MCF 10A (cell line): ENCODE data around the gene SYNPR. TPM values are rescaled to one million over a fixed set of nuclear protein-coding genes. Genes with fewer than 3 reads are reported as not detected.

ENCODE experiments used
- BruUV-seq: library from RNA; stranded (reverse); fragments of 400-500 nt; replicated peaks from 2 replicates; lab custom pipeline; 2021; lab: Mats Ljungman, UMichigan
- CTCF ChIA-PET: fragments of 300-600 bp; sonication (Branson Sonifier 250); formaldehyde crosslinking; extraction: SDS; loops from one replicate; lab custom pipeline; 2021; ENCODE audit warnings: antibody characterized with exemption, inconsistent platforms; lab: Yijun Ruan, JAX
- POLR2A ChIA-PET: fragments of 300-600, 350-650 bp; sonication (Branson Sonifier 250); formaldehyde crosslinking; extraction: SDS; loops from one replicate; lab custom pipeline; 2020; ENCODE audit warnings: antibody characterized with exemption, inconsistent platforms; lab: Yijun Ruan, JAX
- DNase-seq: peaks from one replicate; pipeline ENCODE4 v3.0.0-alpha.2; 2018; ENCODE audit not compliant: unreplicated experiment
- H3K27ac Mint-ChIP-seq: one replicate; pipeline ENCODE4 v1.8.0; 2022; ENCODE audit warnings: mild to moderate bottlenecking, low read depth, mixed read lengths; ENCODE audit not compliant: unreplicated experiment
- H3K27me3 Mint-ChIP-seq: one replicate; pipeline ENCODE4 v1.8.0; 2022; ENCODE audit warnings: mixed read lengths; ENCODE audit not compliant: insufficient read depth, unreplicated experiment
- H3K36me3 Mint-ChIP-seq: one replicate; pipeline ENCODE4 v1.8.0; 2022; ENCODE audit warnings: mild to moderate bottlenecking, moderate library complexity, mixed read lengths; ENCODE audit not compliant: insufficient read depth, unreplicated experiment
- H3K4me1 Mint-ChIP-seq: one replicate; pipeline ENCODE4 v1.8.0; 2022; ENCODE audit warnings: mixed read lengths; ENCODE audit not compliant: insufficient read depth, unreplicated experiment
- H3K4me3 Mint-ChIP-seq: one replicate; pipeline ENCODE4 v1.8.0; 2022; ENCODE audit warnings: mild to moderate bottlenecking, moderate library complexity, mixed read lengths; ENCODE audit not compliant: unreplicated experiment
- H3K9me3 Mint-ChIP-seq: one replicate; pipeline ENCODE4 v1.8.0; 2022; ENCODE audit warnings: mixed read lengths; ENCODE audit not compliant: unreplicated experiment
- intact Hi-C: fragments of 100-400 bp; cut with micrococcal nuclease; formaldehyde crosslinking; loops from 2 replicates; pipeline ENCODE4 v1.14.1; 2022
- total RNA-seq: library from RNA; stranded (reverse); gene quantifications from 2 replicates; pipeline ENCODE4 v1.2.3, GENCODE V29; 2022
- TF ChIP-seq, protein P1 (sequence below): fragments of 200-600 bp; IDR thresholded peaks from one replicate; pipeline ENCODE4 v1.8.0; 2022; ENCODE audit warnings: antibody characterized with exemption, mild to moderate bottlenecking; ENCODE audit not compliant: unreplicated experiment

The SYNPR gene
- total RNA-seq, 1 experiment from 2014 or later, result not detected

DNA sequence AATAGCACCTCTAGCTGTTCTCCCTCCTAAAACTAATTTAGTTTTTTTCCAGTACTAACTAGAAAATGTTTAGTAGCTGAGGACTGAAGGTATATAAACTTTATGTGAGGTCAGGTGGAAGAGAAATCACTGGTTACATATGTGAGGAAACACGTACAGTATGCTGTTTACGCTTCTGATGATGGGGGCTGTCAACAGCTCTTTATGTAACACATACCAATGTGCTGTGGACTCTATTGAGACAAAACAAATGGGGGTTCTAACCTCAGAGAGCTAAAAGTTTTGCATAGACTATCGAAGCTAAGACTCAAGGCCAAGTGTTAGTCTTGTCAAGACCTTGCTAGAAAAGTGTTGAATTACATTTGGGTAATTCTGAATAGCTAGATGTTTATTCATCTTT, 107.5 kb downstream of the SYNPR start:
- ChIA-PET POLR2A (no interaction called here), CTCF (interaction anchor here (1.1 kb wide), 1 partner anchor 13 kb away, joined by 3 read pairs; no protein-coding TSS in a partner anchor)
- Mint-ChIP-seq H3K4me3 (no peak overlapping the region), H3K27ac (no peak overlapping the region), H3K9me3 (no peaks in the 10 kb centered on the region), H3K36me3 (peaks cover 2% of the 10 kb centered on the region), H3K4me1 (no peaks in the 10 kb centered on the region), H3K27me3 (peaks cover 83% of the 10 kb centered on the region)
- no TSS peak for BruUV-seq
- no peak for DNase-seq
- TF ChIP-seq, protein P1, sequence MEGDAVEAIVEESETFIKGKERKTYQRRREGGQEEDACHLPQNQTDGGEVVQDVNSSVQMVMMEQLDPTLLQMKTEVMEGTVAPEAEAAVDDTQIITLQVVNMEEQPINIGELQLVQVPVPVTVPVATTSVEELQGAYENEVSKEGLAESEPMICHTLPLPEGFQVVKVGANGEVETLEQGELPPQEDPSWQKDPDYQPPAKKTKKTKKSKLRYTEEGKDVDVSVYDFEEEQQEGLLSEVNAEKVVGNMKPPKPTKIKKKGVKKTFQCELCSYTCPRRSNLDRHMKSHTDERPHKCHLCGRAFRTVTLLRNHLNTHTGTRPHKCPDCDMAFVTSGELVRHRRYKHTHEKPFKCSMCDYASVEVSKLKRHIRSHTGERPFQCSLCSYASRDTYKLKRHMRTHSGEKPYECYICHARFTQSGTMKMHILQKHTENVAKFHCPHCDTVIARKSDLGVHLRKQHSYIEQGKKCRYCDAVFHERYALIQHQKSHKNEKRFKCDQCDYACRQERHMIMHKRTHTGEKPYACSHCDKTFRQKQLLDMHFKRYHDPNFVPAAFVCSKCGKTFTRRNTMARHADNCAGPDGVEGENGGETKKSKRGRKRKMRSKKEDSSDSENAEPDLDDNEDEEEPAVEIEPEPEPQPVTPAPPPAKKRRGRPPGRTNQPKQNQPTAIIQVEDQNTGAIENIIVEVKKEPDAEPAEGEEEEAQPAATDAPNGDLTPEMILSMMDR, result no peak
- intact Hi-C loops, result no loop called here

DNA sequence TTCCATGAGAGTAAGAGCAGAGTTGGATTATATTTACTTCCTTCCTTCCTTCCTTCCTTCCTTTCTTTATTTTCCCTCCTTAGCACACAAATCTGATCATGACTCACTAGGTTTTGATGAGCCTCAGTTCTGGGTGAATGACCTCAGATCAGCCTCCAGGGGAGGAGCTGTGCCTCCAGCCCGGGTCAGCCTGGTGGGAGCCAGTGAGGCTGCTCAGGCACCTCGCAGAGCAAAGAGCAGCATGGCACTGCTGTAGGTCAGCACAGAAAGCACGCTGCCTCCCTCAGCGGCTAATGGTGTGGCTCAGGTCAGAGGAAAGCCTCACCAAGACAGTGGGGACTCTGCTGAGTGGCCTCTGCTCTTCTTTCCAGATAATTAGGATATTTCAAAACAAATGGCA, 108.5 kb downstream of the SYNPR start:
- no TSS peak for BruUV-seq
- Mint-ChIP-seq H3K27ac (no peak overlapping the region), H3K36me3 (peaks cover 5% of the 10 kb centered on the region), H3K27me3 (peaks cover 86% of the 10 kb centered on the region), H3K4me1 (no peaks in the 10 kb centered on the region), H3K9me3 (no peaks in the 10 kb centered on the region), H3K4me3 (no peak overlapping the region)
- POLR2A ChIA-PET, result interaction anchor here (0.8 kb wide), 1 partner anchor 23 kb away, joined by 3 read pairs; no protein-coding TSS in a partner anchor
- TF ChIP-seq, protein P1, result no peak
- intact Hi-C loops, result no loop called here
- CTCF ChIA-PET, result no interaction called here
- no peak for DNase-seq

DNA sequence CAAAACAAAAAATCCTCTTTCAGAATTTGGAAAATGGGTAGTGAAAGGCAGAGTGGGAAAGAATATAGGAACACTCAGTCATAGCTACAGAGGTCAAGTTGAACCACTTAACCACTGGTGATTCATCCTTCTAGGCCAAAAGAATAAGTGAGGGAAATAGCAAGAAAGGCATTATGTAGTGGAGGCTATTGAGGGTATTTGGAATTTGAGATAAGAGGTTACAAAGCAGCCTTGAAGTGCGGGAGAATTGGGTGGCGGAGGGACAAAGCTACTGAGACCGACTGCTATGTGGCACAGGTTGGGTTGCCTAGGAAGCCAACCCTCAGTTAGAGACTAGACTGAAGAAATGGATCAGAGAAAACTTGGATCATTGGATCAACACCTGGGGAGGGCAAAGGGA, 109.5 kb downstream of the SYNPR start:
- POLR2A ChIA-PET, result interaction anchor here (0.7 to 0.8 kb wide), 2 partner anchors 24 to 58 kb away, joined by 3 read pairs; no protein-coding TSS in a partner anchor
- peaks cover 5% of the 10 kb centered on the region for H3K36me3 Mint-ChIP-seq
- intact Hi-C loops, result no loop called here
- H3K27me3 Mint-ChIP-seq, result peaks cover 86% of the 10 kb centered on the region
- H3K27ac Mint-ChIP-seq, result no peak overlapping the region
- no peaks in the 10 kb centered on the region for H3K9me3 Mint-ChIP-seq
- DNase-seq, result no peak
- no TSS peak for BruUV-seq
- CTCF ChIA-PET, result interaction anchor here (0.7 to 1.1 kb wide), 2 partner anchors 38 to 431 kb away, joined by 3 to 4 read pairs; no protein-coding TSS in a partner anchor
- TF ChIP-seq, protein P1, result no peak
- H3K4me1 Mint-ChIP-seq, result no peaks in the 10 kb centered on the region
- no peak overlapping the region for H3K4me3 Mint-ChIP-seq

DNA sequence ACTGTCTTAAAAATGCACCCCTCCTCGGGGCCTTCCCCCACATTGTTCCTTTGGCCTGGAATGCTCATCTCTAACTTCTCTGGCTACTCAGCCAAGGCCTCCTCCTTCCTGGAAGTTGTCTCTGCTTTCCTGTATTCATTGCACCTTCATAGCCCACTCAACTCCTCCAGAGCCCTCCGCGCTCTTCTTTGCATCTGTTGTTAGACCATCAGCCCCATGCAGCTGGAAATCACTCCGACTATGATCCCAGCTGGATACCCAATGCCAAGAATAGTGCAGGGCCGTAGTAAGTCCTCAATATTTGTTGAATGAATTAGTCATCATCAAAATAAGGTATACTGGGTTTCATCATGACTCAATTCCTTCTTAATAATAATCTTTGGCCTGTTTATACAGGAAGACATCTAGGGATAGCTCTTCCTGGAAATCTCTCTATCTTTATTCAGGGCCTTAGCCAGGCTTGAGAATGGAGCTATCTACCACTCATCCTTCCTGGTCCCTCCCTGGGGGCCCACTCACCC, 112.7 kb downstream of the SYNPR start:
- CTCF ChIA-PET, result interaction anchor here (0.7 kb wide), 1 partner anchor 768 kb away, joined by 3 read pairs; no protein-coding TSS in a partner anchor
- no peak overlapping the region for H3K27ac Mint-ChIP-seq
- BruUV-seq, result no TSS peak

More for the DNA sequence above, 112.7 kb downstream of the SYNPR start:
- Mint-ChIP-seq H3K9me3 (no peaks in the 10 kb centered on the region), H3K4me3 (no peak overlapping the region), H3K36me3 (peaks cover 5% of the 10 kb centered on the region), H3K27me3 (peaks cover 76% of the 10 kb centered on the region), H3K4me1 (no peaks in the 10 kb centered on the region)
- TF ChIP-seq, protein P1, result no peak
- POLR2A ChIA-PET, result no interaction called here
- DNase-seq, result no peak
- intact Hi-C loops, result no loop called here
